ENCODE data around the gene CAMSAP1.

GRCh38 chr9:135905380-135906258 is 1.7 kb downstream of the CAMSAP1 start:
- TF ChIP-seq CTCF (conservative IDR thresholded peaks at IDR 0.05) (no peak), EZH2 (IDR thresholded peaks at IDR 0.05; ENCODE audit: low read depth) (no peak)

Measured in PC-9 (cell line).